Fibroblast of the conjunctiva (primary cell): ENCODE data around the gene MRPL48.
"Not testable (repeated sequence)": the region's sequence is repeated elsewhere in the genome, so short reads cannot be mapped to it uniquely, and the experiment has no call there.

Source experiments
- DNase-seq: peaks from one replicate; pipeline ENCODE4 v3.0.0-alpha.2; 2010; ENCODE audit warnings: low read depth

Gene MRPL48

GRCh38 chr11:73787643-73788558, at the start of gene MRPL48:
Gene MRPL48, plus strand, starts transcription at chr11:73787874. Its CDS starts 98 bp downstream, at chr11:73787972.
- DNase-seq, result peak; percentile 90

GRCh38 chr11:73743045-73743444, 44.6 kb upstream of the MRPL48 start:
- DNase-seq, result no peak

- no peak for DNase-seq
Measured at GRCh38 chr11:73746701-73747100, 41.0 kb upstream of the MRPL48 start.

GRCh38 chr11:73747762-73748161, 39.9 kb upstream of the MRPL48 start:
- DNase-seq, result no peak

- no peak for DNase-seq
Measured at GRCh38 chr11:73748300-73748699, 39.4 kb upstream of the MRPL48 start.

- no peak for DNase-seq
Measured at GRCh38 chr11:73749118-73749517, 38.6 kb upstream of the MRPL48 start.

GRCh38 chr11:73750228-73750627, 37.4 kb upstream of the MRPL48 start:
- no peak for DNase-seq

- DNase-seq, result not testable (repeated sequence)
Measured at GRCh38 chr11:73750862-73751261, 36.8 kb upstream of the MRPL48 start.

- no peak for DNase-seq
Measured at GRCh38 chr11:73752216-73752867, 35.3 kb upstream of the MRPL48 start.

GRCh38 chr11:73752903-73753302, 34.8 kb upstream of the MRPL48 start:
- no peak for DNase-seq

GRCh38 chr11:73753938-73754337, 33.7 kb upstream of the MRPL48 start:
- DNase-seq, result no peak

GRCh38 chr11:73755670-73756069, 32.0 kb upstream of the MRPL48 start:
- DNase-seq, result no peak

- no peak for DNase-seq
Measured at GRCh38 chr11:73757598-73757997, 30.1 kb upstream of the MRPL48 start.

GRCh38 chr11:73758451-73758850, 29.2 kb upstream of the MRPL48 start:
- no peak for DNase-seq

- DNase-seq, result no peak
Measured at GRCh38 chr11:73759610-73760134, 28.0 kb upstream of the MRPL48 start.

GRCh38 chr11:73760135-73760678, 27.5 kb upstream of the MRPL48 start:
- no peak for DNase-seq

- DNase-seq, result peak; percentile 99
Measured at GRCh38 chr11:73760679-73761402, 26.8 kb upstream of the MRPL48 start, which contains the start of gene RAB6A. Gene RAB6A, minus strand, starts transcription at chr11:73761074. Its CDS starts 439 bp downstream, at chr11:73760635.

- no peak for DNase-seq
Measured at GRCh38 chr11:73761403-73761945, 26.2 kb upstream of the MRPL48 start.

- DNase-seq, result no peak
Measured at GRCh38 chr11:73762732-73763131, 24.9 kb upstream of the MRPL48 start.

GRCh38 chr11:73766763-73767162, 20.9 kb upstream of the MRPL48 start:
- no peak for DNase-seq

GRCh38 chr11:73770811-73771210, 16.9 kb upstream of the MRPL48 start:
- not testable (repeated sequence) for DNase-seq
